Stimulated activated naive CD4-positive, alpha-beta T cell (primary cell): ENCODE results near the gene ATG9B.
"Not testable (repeated sequence)": the region's sequence is repeated elsewhere in the genome, so short reads cannot be mapped to it uniquely, and the experiment has no call there.

Experiments
- DNase-seq, 6 experiments: peaks; one replicate each; lab custom pipeline; 2025; lab: John Stamatoyannopoulos, UW

ATG9B gene

GRCh38 chr7:151035026-151035717 lies 10.9 kb upstream of the ATG9B start:
- no peak for DNase-seq

- no peak for DNase-seq
Measured at GRCh38 chr7:151034312-151035025, 10.2 kb upstream of the ATG9B start.

- no peak for DNase-seq
Measured at GRCh38 chr7:151033864-151034249, 9.6 kb upstream of the ATG9B start.

GRCh38 chr7:151032936-151033863 lies 8.9 kb upstream of the ATG9B start:
- no peak for DNase-seq

- no peak for DNase-seq
Measured at GRCh38 chr7:151031011-151031410, 6.7 kb upstream of the ATG9B start.

- DNase-seq = no peak
Measured at GRCh38 chr7:151028948-151029501, 4.7 kb upstream of the ATG9B start.

- DNase-seq = peak; percentile 93 to 99 (median 98)
Measured at GRCh38 chr7:151028131-151028947, 4.0 kb upstream of the ATG9B start, which contains the start of gene ABCB8. TSS of gene ABCB8 (plus strand) at chr7:151028450. CDS start at chr7:151028516, 66 bp downstream.

- DNase-seq = not testable (repeated sequence)
Measured at GRCh38 chr7:151027728-151028130, 3.4 kb upstream of the ATG9B start.

GRCh38 chr7:151026771-151027727 lies 2.8 kb upstream of the ATG9B start:
- DNase-seq = peak in 1 of 6 experiments; percentile 14

- no peak for DNase-seq
Measured at GRCh38 chr7:151025924-151026671, 1.8 kb upstream of the ATG9B start.

GRCh38 chr7:151023232-151023631 lies 1.1 kb downstream of the ATG9B start:
- no peak for DNase-seq

GRCh38 chr7:151020231-151020630 lies 4.1 kb downstream of the ATG9B start:
- DNase-seq = no peak

- DNase-seq = no peak
Measured at GRCh38 chr7:151019130-151019447, 5.2 kb downstream of the ATG9B start.

GRCh38 chr7:151018421-151019129 lies 5.7 kb downstream of the ATG9B start:
- peak; percentile 31 to 77 (median 53) for DNase-seq

- peak; percentile 45 to 79 (median 72) for DNase-seq
Measured at GRCh38 chr7:151017953-151018420, 6.3 kb downstream of the ATG9B start.

GRCh38 chr7:151017370-151017952 lies 6.8 kb downstream of the ATG9B start:
- DNase-seq = peak in 1 of 6 experiments; percentile 44

- peak in 4 of 6 experiments; percentile 5 to 28 (median 23) for DNase-seq
Measured at GRCh38 chr7:151016942-151017341, 7.4 kb downstream of the ATG9B start.

GRCh38 chr7:151016505-151016904 lies 7.8 kb downstream of the ATG9B start:
- no peak for DNase-seq
